Astrocyte (in vitro differentiated cells and primary cell): ENCODE results near the gene BBX.

Experiments used
- CTCF ChIP-seq: IDR thresholded peaks from 2 replicates; pipeline ENCODE4 v1.5.1; 2011; ENCODE audit warnings: low read depth, mild to moderate bottlenecking, inconsistent platforms, low read length, moderate library complexity; ENCODE audit not compliant: insufficient read depth
- EZH2 ChIP-seq: IDR thresholded peaks from 2 replicates; pipeline ENCODE4 v1.6.1; 2012; ENCODE audit warnings: mild to moderate bottlenecking, low read length, inconsistent platforms; ENCODE audit not compliant: insufficient read depth

GRCh38 chr3:107523539-107524325 lies 970 bp downstream of the BBX start:
- no peak for TF ChIP-seq CTCF
- TF ChIP-seq EZH2 = no peak
